Esophagus muscularis mucosa (tissue), 3 donors: ENCODE results near the gene KRTAP9-1.

Experiments
- POLR2A ChIP-seq: fragments of 450-650 bp; IDR thresholded peaks from one replicate; pipeline ENCODE4 v1.6.1; 2017; ENCODE audit warnings: antibody characterized with exemption, moderate library complexity, mild to moderate bottlenecking, low read depth
- POLR2AphosphoS5 ChIP-seq, 2 donors: sonication (generic); formaldehyde crosslinking; IDR thresholded peaks; one replicate each; pipeline ENCODE4 v1.6.1; 2017; ENCODE audit warnings: antibody characterized with exemption in 2 of 2
- TF ChIP-seq, protein P1 (sequence below), 3 experiments: fragments of 200-600 bp in 2 of 3; fragments of 450-650 bp in 1 of 3; sonication (generic) in 2 of 3; IDR thresholded peaks; one replicate each; pipeline ENCODE4 v1.5.1; 2017 to 2019; ENCODE audit warnings: antibody characterized with exemption in 3 of 3, mild to moderate bottlenecking in 2 of 3, moderate library complexity in 1 of 3

GRCh38 chr17:41151525-41151924 lies 38.2 kb upstream of the KRTAP9-1 start:
- TF ChIP-seq, protein P1, sequence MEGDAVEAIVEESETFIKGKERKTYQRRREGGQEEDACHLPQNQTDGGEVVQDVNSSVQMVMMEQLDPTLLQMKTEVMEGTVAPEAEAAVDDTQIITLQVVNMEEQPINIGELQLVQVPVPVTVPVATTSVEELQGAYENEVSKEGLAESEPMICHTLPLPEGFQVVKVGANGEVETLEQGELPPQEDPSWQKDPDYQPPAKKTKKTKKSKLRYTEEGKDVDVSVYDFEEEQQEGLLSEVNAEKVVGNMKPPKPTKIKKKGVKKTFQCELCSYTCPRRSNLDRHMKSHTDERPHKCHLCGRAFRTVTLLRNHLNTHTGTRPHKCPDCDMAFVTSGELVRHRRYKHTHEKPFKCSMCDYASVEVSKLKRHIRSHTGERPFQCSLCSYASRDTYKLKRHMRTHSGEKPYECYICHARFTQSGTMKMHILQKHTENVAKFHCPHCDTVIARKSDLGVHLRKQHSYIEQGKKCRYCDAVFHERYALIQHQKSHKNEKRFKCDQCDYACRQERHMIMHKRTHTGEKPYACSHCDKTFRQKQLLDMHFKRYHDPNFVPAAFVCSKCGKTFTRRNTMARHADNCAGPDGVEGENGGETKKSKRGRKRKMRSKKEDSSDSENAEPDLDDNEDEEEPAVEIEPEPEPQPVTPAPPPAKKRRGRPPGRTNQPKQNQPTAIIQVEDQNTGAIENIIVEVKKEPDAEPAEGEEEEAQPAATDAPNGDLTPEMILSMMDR (IDR thresholded peaks at IDR 0.05), result no peak
- TF ChIP-seq POLR2A (no peak), POLR2AphosphoS5 (IDR thresholded peaks at IDR 0.05) (no peak)
